Right ventricle myocardium inferior (tissue), 1 donor: ENCODE measurements around the gene GAB2. TPM values are rescaled to one million over a fixed set of nuclear protein-coding genes. Genes with fewer than 3 reads are reported as not detected.

ENCODE experiments used
- ATAC-seq: fragments of 200-7000 bp; cut with Tn5 transposase; one replicate; pipeline ENCODE4 v1.9.1; 2020; ENCODE audit warnings: mild to moderate bottlenecking, moderate library complexity
- DNase-seq: peaks from one replicate; pipeline ENCODE4 v3.0.0; 2021; ENCODE audit errors: missing footprints
- intact Hi-C: fragments of 100-400 bp; cut with DNase I; formaldehyde crosslinking; loops from one replicate; pipeline ENCODE4 v1.11.0; 2022
- total RNA-seq: library from RNA; stranded (reverse); fragmentation: NEBNext Ultra II Directional; extraction: Animal tissue kit (Norgen Biotek cat#: 25700); gene quantifications from one replicate; pipeline ENCODE4 v1.2.1, GENCODE V29; 2021
- donor health status: DM: no; HTN: yes; CAD: no; lungs with severe emphysema.

Gene GAB2
- total RNA-seq, 1 donor from 2014 or later = 15.6 TPM

DNA sequence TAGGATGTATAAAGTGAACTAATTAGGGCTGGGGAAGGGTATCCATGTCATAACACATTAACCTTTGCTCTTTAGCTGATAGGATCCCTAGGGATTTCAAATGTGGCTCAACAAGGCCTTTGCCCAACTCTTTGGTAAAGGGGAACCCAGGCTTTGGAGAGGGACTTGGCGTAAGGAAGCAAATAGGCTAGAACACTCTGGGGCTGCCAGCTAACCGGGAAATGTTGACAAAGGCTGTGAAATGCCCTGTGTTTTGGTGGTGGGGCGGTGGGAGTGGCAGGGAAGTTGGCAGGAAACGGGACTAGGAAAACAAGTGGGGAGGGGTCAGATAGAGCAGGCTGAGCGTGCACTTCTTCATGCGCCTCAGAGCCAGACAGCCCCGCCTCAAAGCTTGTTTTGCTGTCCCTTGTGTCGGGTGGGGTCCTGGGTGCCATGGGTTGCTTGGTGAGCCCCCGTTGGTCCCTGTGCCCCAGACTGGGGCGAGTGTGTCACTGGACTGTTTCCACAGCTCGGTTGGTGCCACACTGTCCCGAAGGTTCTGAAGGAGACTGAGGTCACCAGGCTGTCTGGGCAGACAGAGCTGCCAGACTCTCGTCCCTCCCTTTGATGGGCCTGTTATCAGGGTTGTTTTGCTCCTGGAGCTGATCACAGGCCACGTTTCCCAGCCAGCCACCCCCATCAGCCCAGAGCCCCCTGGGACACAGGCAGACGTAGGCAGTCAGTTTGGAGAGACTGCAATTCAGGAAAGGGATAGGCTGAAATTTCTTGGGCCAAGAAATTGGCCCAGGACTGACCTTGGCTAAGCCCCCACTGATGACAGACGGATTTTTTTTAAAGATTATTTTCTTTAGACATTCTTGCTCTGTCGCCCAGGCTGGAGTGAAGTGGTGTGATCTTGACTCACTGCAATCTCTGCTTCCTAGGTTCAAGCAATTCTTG, 248.8 kb downstream of the GAB2 start:
- intact Hi-C loops = loop anchor here (1.0 to 10.0 kb wide), 3 partner anchors 18 to 406 kb away; partner anchors contain the start of genes ALG8 and NARS2

DNA sequence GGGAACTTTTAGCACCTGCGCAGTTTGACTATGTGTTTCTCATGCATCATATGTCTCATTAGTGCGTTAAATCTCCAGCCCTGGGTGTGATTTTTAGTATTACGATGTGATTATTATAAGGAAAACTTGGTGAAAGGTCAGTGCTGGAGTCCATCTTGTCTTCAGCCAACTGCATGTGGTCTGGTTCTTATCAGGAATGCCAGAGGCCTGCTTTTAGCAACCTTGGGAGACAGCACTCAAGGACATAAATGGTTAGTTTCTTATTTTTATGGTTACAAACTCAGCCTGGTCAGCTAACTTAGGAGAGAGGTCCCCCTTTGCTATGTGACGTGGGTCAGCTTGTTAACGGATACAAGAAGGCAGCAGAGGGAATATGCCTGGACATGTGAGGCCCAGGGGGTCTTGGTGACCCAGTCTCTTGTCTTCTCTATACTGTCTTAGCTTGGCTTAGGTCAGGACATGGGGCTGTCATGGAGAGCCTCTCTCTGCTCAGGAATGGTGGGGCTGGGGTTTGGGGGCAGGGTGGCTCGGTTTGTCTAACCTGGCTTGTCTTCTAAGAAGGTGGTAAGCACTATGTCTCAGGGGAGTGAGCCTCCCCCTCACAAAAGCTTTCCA, 250.7 kb downstream of the GAB2 start:
- ATAC-seq (no peak), DNase-seq (peak; percentile 0)
- intact Hi-C loops = loop anchor here (10.0 kb wide), 1 partner anchor 408 kb away; the partner anchor contains the start of gene NARS2

More for the DNA sequence above, 248.8 kb downstream of the GAB2 start:
- peak; percentile 94 for ATAC-seq
- peak; percentile 90 for DNase-seq

Other genes starting within 250 kb of the GAB2 start
- 10.6 TPM for gene KCTD21, start 229.2 kb downstream of the GAB2 start, total RNA-seq
- 6.2 TPM for gene USP35, start 228.9 kb downstream of the GAB2 start, total RNA-seq
- gene NARS2, start 157.0 kb upstream of the GAB2 start, total RNA-seq = 15.6 TPM